HepG2 (cell line): Measurements from ENCODE around the gene RAB6B. TPM values are rescaled to one million over a fixed set of nuclear protein-coding genes. Genes with fewer than 3 reads are reported as not detected.

ENCODE experiments used
- ATAC-seq: fragments of 200-7000 bp; cut with Tn5 transposase; 3 replicates; pipeline ENCODE4 v1.9.1; 2020; ENCODE audit warnings: mild to moderate bottlenecking, moderate library complexity
- BruUV-seq: library from RNA; stranded (reverse); fragments of 400-500 nt; replicated peaks from 2 replicates; lab custom pipeline; 2021; lab: Mats Ljungman, UMichigan
- CTCF ChIA-PET: fragments of 300-600 bp; formaldehyde crosslinking; extraction: SDS; loops from one replicate; lab custom pipeline; 2021; ENCODE audit warnings: low total read pairs, inconsistent platforms, low intra/inter-chr PET ratio; lab: Yijun Ruan, JAX
- POLR2A ChIA-PET: fragments of 350-600 bp; sonication (Branson Sonifier 250); formaldehyde crosslinking; loops from one replicate; lab custom pipeline; 2020; ENCODE audit warnings: antibody characterized with exemption, inconsistent platforms; lab: Yijun Ruan, JAX
- DNase-seq: peaks from one replicate; pipeline ENCODE4 v3.0.0-alpha.2; 2015; ENCODE audit warnings: low spot score
- FAIRE-seq: peaks from 3 replicates; lab custom pipeline; 2011; peaks lifted over from hg19 to GRCh38; lab: Jason Lieb, UNC
- H2AFZ ChIP-seq: one replicate; pipeline ENCODE4 v1.6.1; 2011; ENCODE audit warnings: low read length, inconsistent platforms
- H3K27ac ChIP-seq: fragments of 300-600 bp; 3 replicates; pipeline ENCODE4 v1.8.0; 2011; ENCODE audit warnings: mixed run types, mild to moderate bottlenecking, mixed read lengths, low read length, inconsistent platforms; ENCODE audit not compliant: insufficient read depth; ENCODE audit errors: extremely low read length
- H3K27me3 ChIP-seq, 2 experiments: fragments of 200-600 bp in 1 of 2; 2 replicates in 1 of 2; 3 replicates in 1 of 2; pipeline versions ENCODE4 v1.6.0 to v1.8.0; 2011; ENCODE audit warnings: low read length in 2 of 2, mild to moderate bottlenecking in 2 of 2, moderate library complexity in 2 of 2, inconsistent platforms in 1 of 2; ENCODE audit not compliant: insufficient read depth in 2 of 2, control insufficient read depth in 1 of 2
- H3K36me3 ChIP-seq, 2 experiments: fragments of 200-600 bp in 1 of 2; replicated peaks in 1 of 2; 2 replicates in 1 of 2; 3 replicates in 1 of 2; pipeline versions ENCODE4 v1.5.1 to v1.8.0; 2011; ENCODE audit warnings: low read length in 2 of 2, inconsistent platforms in 1 of 2; ENCODE audit not compliant: insufficient read depth in 2 of 2, control insufficient read depth in 1 of 2
- H3K4me1 ChIP-seq: 2 replicates; pipeline ENCODE4 v1.5.1; 2012; ENCODE audit warnings: low read length, inconsistent platforms; ENCODE audit not compliant: insufficient read depth
- H3K4me2 ChIP-seq: 2 replicates; pipeline ENCODE4 v1.6.0; 2011; ENCODE audit warnings: low read depth, low read length, inconsistent platforms
- H3K4me3 ChIP-seq, 3 experiments: fragments of 200-600 bp in 1 of 3; sonication (generic), shearing (Covaris generic) in 1 of 3; replicated peaks in 1 of 3; 2 replicates each; pipeline ENCODE4 v1.5.1; 2011 to 2016; ENCODE audit warnings: low read length in 3 of 3, inconsistent platforms in 2 of 3, low read depth in 2 of 3, mild to moderate bottlenecking in 2 of 3, control low read depth in 1 of 3, mixed read lengths in 1 of 3; ENCODE audit not compliant: insufficient read depth in 1 of 3
- H3K79me2 ChIP-seq: one replicate; pipeline ENCODE4 v1.6.1; 2011; ENCODE audit warnings: low read length, inconsistent platforms; ENCODE audit not compliant: insufficient read depth
- H3K9ac ChIP-seq: 2 replicates; pipeline ENCODE4 v1.6.0; 2011; ENCODE audit warnings: mild to moderate bottlenecking, low read depth, low read length, inconsistent platforms; ENCODE audit not compliant: insufficient read depth
- H3K9me3 ChIP-seq: 2 replicates; pipeline ENCODE4 v1.5.1; 2012; ENCODE audit warnings: mild to moderate bottlenecking, low read length
- H4K20me1 ChIP-seq: 2 replicates; pipeline ENCODE4 v1.6.0; 2011; ENCODE audit warnings: inconsistent platforms, mild to moderate bottlenecking, low read length, moderate library complexity; ENCODE audit not compliant: insufficient read depth
- ATF2 ChIP-seq: sonication (generic); formaldehyde crosslinking; IDR thresholded peaks from 2 replicates; pipeline ENCODE4 v1.4.0; 2020; ENCODE audit warnings: missing genetic modification reagents
- GLI4 ChIP-seq: sonication (generic); formaldehyde crosslinking; IDR thresholded peaks from 2 replicates; pipeline ENCODE4 v1.5.1; 2020; ENCODE audit warnings: missing genetic modification reagents, mild to moderate bottlenecking, moderate library complexity, borderline replicate concordance
- MAFK ChIP-seq, 2 experiments: IDR thresholded peaks in 1 of 2; conservative IDR thresholded peaks in 1 of 2; 2 replicates each; pipeline ENCODE4 v1.6.1; 2011; ENCODE audit warnings: improper control_type of control experiment in 2 of 2, low read length in 2 of 2
- MNT ChIP-seq: fragments of 450-650 bp; IDR thresholded peaks from 2 replicates; pipeline ENCODE4 v1.6.1; 2016
- ZNF20 ChIP-seq: sonication (generic); formaldehyde crosslinking; IDR thresholded peaks from 2 replicates; pipeline ENCODE4 v1.4.0; 2020; ENCODE audit warnings: mild to moderate bottlenecking, moderate library complexity, missing genetic modification reagents
- WGBS: methylation state at CpG from one replicate; pipeline ENCODE4 v1.1.6; 2017; ENCODE audit warnings: low lambda C conversion rate; 5-methylcytosine and 5-hydroxymethylcytosine counted together
- in situ Hi-C: cut with HindIII; loops from 2 replicates; pipeline ENCODE4 v1.10.0; 2017; ENCODE audit warnings: low pct_unique_long_range_greater_than_20kb; ENCODE audit not compliant: extremely low pct_ligation_motif_present
- intact Hi-C: fragments of 100-400 bp; cut with micrococcal nuclease; formaldehyde crosslinking; loops from one replicate; pipeline ENCODE4 v1.10.0; 2022; ENCODE audit not compliant: unreplicated experiment
- polyA plus RNA-seq, 8 experiments: library from polyadenylated mRNA; depleted of rRNA in 3 of 8; stranded (reverse) in 7 of 8; unstranded in 1 of 8; fragments of >200 nt; fragmentation: Illumina TruSeq in 4 of 8; extraction: Trizol in 4 of 8; gene quantifications; 2 replicates each; pipeline versions ENCODE4 v1.2.1 to v1.2.3, GENCODE V29; 2011 to 2016; ENCODE audit warnings: low read depth in 4 of 8, missing spikeins in 1 of 8, mixed read lengths in 1 of 8; ENCODE audit not compliant: insufficient read depth in 1 of 8
- total RNA-seq, 5 experiments: library from RNA; depleted of rRNA; stranded (reverse); fragments of >200 nt; fragmentation: Illumina TruSeq; extraction: Trizol; gene quantifications; 2 replicates each; pipeline ENCODE4 v1.2.3, GENCODE V29; 2016; ENCODE audit warnings: low read depth in 1 of 5

Gene RAB6B
- total and polyA plus RNA-seq, 2 of the 13 experiments (the other 11 are each of a cell fraction or from before 2014, with no cell fraction given): 0.16 TPM; not detected in 1

GRCh38 chr3:133853063-133853924 is 42.4 kb downstream of the RAB6B start:
- Histone ChIP-seq H3K9me3 (no peaks in the 10 kb centered on the region), H2AFZ (no peak overlapping the region), H4K20me1 (no peaks in the 10 kb centered on the region), H3K36me3 (no peaks in the 10 kb centered on the region), H3K27ac (no peak overlapping the region), H3K79me2 (no peaks in the 10 kb centered on the region), H3K27me3 (peaks cover 7 to 43% of the 10 kb centered on the region in 2 experiments; a peak in 4 of 5 replicates), H3K9ac (no peak overlapping the region), H3K4me3 (no peak overlapping the region), H3K4me1 (no peaks in the 10 kb centered on the region), H3K4me2 (no peak overlapping the region)
- TF ChIP-seq MNT (peak; percentile 95), ATF2 (CRISPR knock-in tag) (no peak)
- BruUV-seq: no TSS peak
- in situ Hi-C loops: no loop called here
- ChIA-PET CTCF (no interaction called here), POLR2A (no interaction called here)
- ATAC-seq: no peak
- no peak for FAIRE-seq
- 53% methylated on average over 5 of the region's 5 CpGs for WGBS
- no peak for DNase-seq
- intact Hi-C loops: no loop called here

GRCh38 chr3:133851931-133852330 is 43.8 kb downstream of the RAB6B start:
- no peaks in the 10 kb centered on the region for H3K4me1 ChIP-seq
- in situ Hi-C loops: no loop called here
- TF ChIP-seq ZNF20 (CRISPR knock-in tag) (no peak), GLI4 (CRISPR knock-in tag) (no peak), MAFK (conservative IDR thresholded peaks at IDR 0.05 in 1 of 2, IDR thresholded peaks at IDR 0.05 in 1 of 2; ENCODE audit: low read length in 2 of 2) (0 out of 4 replicates have a peak, but pooled peaks of 1 of the 2 experiments have one; percentile 1)
- no peaks in the 10 kb centered on the region for H3K79me2 ChIP-seq
- no peak for DNase-seq
- peaks cover 7 to 46% of the 10 kb centered on the region in 2 experiments; a peak in 4 of 5 replicates for H3K27me3 ChIP-seq
- H3K4me3 ChIP-seq: no peak overlapping the region
- FAIRE-seq: no peak
- no peak overlapping the region for H3K4me2 ChIP-seq
- WGBS: 0% methylated on average over 2 of the region's 8 CpGs
- no TSS peak for BruUV-seq
- H4K20me1 ChIP-seq: no peaks in the 10 kb centered on the region
- CTCF ChIA-PET: no interaction called here
- H3K9me3 ChIP-seq: no peaks in the 10 kb centered on the region
- no peak overlapping the region for H3K27ac ChIP-seq
- no peak overlapping the region for H3K9ac ChIP-seq
- H3K36me3 ChIP-seq: no peaks in the 10 kb centered on the region
- intact Hi-C loops: no loop called here
- H2AFZ ChIP-seq: no peak overlapping the region
- ATAC-seq: no peak
- POLR2A ChIA-PET: no interaction called here
